Common myeloid progenitor, CD34-positive (primary cell): ENCODE data around the gene SMIM11. TPM values are rescaled to one million over a fixed set of nuclear protein-coding genes. Genes with fewer than 3 reads are reported as not detected.
"Not testable (repeated sequence)": the region's sequence is repeated elsewhere in the genome, so short reads cannot be mapped to it uniquely, and the experiment has no call there.

Experiments used
- CTCF ChIA-PET: fragments of 350-600 bp; sonication (Branson Sonifier 250); formaldehyde crosslinking; loops from one replicate; lab custom pipeline; 2021; ENCODE audit warnings: antibody characterized with exemption; lab: Charles Lee
- POLR2A ChIA-PET: fragments of 350-600 bp; sonication (Branson Sonifier 250); formaldehyde crosslinking; loops from one replicate; lab custom pipeline; 2021; ENCODE audit warnings: antibody characterized with exemption; lab: Charles Lee
- DNase-seq, 3 donors: peaks; one replicate each; pipeline versions ENCODE4 v3.0.0 to v3.0.0-alpha.2; 2013
- H3K27ac ChIP-seq, 2 experiments: 1 replicate in 1 of 2; 2 replicates in 1 of 2; pipeline ENCODE4 v1.7.0; 2013; ENCODE audit warnings: inconsistent platforms in 2 of 2, low read length in 2 of 2, mild to moderate bottlenecking in 2 of 2, low read depth in 1 of 2, moderate library complexity in 1 of 2; ENCODE audit not compliant: severe bottlenecking in 2 of 2, insufficient read depth in 1 of 2, poor library complexity in 1 of 2
- H3K27me3 ChIP-seq, 5 experiments: replicated peaks in 2 of 5; 1 replicate in 3 of 5; 2 replicates in 2 of 5; pipeline versions ENCODE4 v1.6.1 to v1.7.0; 2013; ENCODE audit warnings: low read length in 4 of 5, mild to moderate bottlenecking in 2 of 5, moderate library complexity in 2 of 5, inconsistent platforms in 1 of 5; ENCODE audit not compliant: insufficient read depth in 5 of 5, control insufficient read depth in 4 of 5
- H3K36me3 ChIP-seq, 4 experiments: 1 replicate in 2 of 4; 2 replicates in 2 of 4; pipeline versions ENCODE4 v1.6.1 to v1.7.0; 2013; ENCODE audit warnings: low read length in 3 of 4, control low read depth in 1 of 4, mild to moderate bottlenecking in 1 of 4; ENCODE audit not compliant: control insufficient read depth in 4 of 4, insufficient read depth in 4 of 4
- H3K4me1 ChIP-seq, 4 experiments: 1 replicate in 3 of 4; 2 replicates in 1 of 4; pipeline versions ENCODE4 v1.6.1 to v1.7.1; 2013; ENCODE audit warnings: low read length in 3 of 4, mild to moderate bottlenecking in 3 of 4, control low read depth in 1 of 4, inconsistent platforms in 1 of 4, moderate library complexity in 1 of 4; ENCODE audit not compliant: control insufficient read depth in 4 of 4, insufficient read depth in 4 of 4; ENCODE audit errors: control extremely low read depth in 1 of 4
- H3K4me3 ChIP-seq, 7 experiments: 1 replicate in 4 of 7; 2 replicates in 3 of 7; pipeline versions ENCODE4 v1.5.1 to v1.7.0; 2013; ENCODE audit warnings: mild to moderate bottlenecking in 7 of 7, low read length in 6 of 7, moderate library complexity in 6 of 7, inconsistent platforms in 2 of 7, low read depth in 2 of 7, control low read depth in 1 of 7; ENCODE audit not compliant: insufficient read depth in 4 of 7, control insufficient read depth in 1 of 7; ENCODE audit errors: extremely low read depth in 1 of 7
- H3K9me3 ChIP-seq, 5 experiments: 1 replicate in 4 of 5; 2 replicates in 1 of 5; pipeline versions ENCODE4 v1.6.1 to v1.7.1; 2013; ENCODE audit warnings: low read length in 4 of 5, mild to moderate bottlenecking in 2 of 5, inconsistent platforms in 1 of 5, low read depth in 1 of 5, moderate library complexity in 1 of 5; ENCODE audit not compliant: control insufficient read depth in 4 of 5, insufficient read depth in 2 of 5; ENCODE audit errors: control extremely low read depth in 1 of 5
- WGBS: methylation state at CpG from one replicate; pipeline ENCODE4 v1.1.5; 2013; ENCODE audit not compliant: insufficient coverage; 5-methylcytosine and 5-hydroxymethylcytosine counted together
- polyA plus RNA-seq: library from polyadenylated mRNA; unstranded; fragments of 120-200 nt; gene quantifications from one replicate; pipeline ENCODE4 v1.2.1, GENCODE V29; 2013

SMIM11 gene, protein sequence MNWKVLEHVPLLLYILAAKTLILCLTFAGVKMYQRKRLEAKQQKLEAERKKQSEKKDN
- 3.5 TPM for polyA plus RNA-seq

DNA sequence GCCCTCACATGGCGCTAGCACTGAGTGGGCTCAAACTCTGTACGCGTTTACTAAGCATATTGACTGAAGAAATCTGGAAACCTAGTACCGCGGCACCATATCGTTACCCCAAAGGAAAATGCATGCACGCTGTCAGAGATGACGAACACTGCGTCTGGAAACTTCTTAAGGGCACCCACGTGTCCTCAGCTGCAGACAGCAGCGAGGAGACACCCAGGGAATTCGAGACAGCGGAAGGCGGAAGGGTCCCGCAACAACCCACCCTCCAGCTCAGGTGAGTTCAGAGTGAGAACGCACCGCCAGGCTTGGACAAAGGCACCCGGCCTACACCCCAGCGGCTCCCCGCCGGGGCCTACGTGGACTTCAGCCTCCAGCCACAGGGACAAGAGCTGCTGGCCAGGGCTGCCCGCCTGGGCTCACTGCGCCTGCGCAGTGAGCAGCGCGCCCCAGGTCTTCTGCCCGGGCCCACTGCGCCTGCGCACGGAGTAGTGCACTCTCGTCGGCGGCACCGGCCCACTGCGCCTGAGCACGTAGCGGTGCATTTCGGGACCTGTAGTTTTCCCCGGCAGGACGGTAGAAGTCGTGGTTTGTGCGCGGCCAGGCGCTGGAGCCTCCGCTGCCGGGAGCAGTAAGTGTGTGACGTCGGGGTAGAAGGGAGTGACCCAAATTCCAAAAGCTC is at the start of gene SMIM11:
Gene SMIM11 (plus strand): TSS at position 568 of the 679 bp plus-strand sequence. CDS start 3,998 bp downstream, outside the sequence.
- WGBS, result no CpG with 5 or more reads among the region's 49 CpGs
- H3K36me3 ChIP-seq, CTCF ChIA-PET, H3K27me3 ChIP-seq, H3K27ac ChIP-seq, H3K4me3 ChIP-seq, DNase-seq, H3K4me1 ChIP-seq, H3K9me3 ChIP-seq, POLR2A ChIA-PET: not testable (repeated sequence)

GRCh38 chr21:34330055-34330454 is 45.3 kb upstream of the SMIM11 start:
- no peak overlapping the region for H3K27ac ChIP-seq
- no peak for DNase-seq
- H3K36me3 ChIP-seq, result no peaks in the 10 kb centered on the region
- POLR2A ChIA-PET, result no interaction called here
- peaks cover 0 to 7% (median 4%) of the 10 kb centered on the region in 5 experiments for H3K9me3 ChIP-seq
- WGBS, result over 99% methylated on average over 8 of the region's 8 CpGs
- H3K4me3 ChIP-seq, result no peak overlapping the region
- no peaks in the 10 kb centered on the region for H3K4me1 ChIP-seq
- peaks cover 0 to 2% (median 0%) of the 10 kb centered on the region in 5 experiments for H3K27me3 ChIP-seq
- CTCF ChIA-PET, result interaction anchor here (2.3 kb wide), 1 partner anchor 406 kb away, joined by 4 read pairs; no protein-coding TSS in a partner anchor

- CTCF ChIA-PET, result no interaction called here
These were observed 43.6 kb upstream of the SMIM11 start for GRCh38 chr21:34331726-34332125.

DNA sequence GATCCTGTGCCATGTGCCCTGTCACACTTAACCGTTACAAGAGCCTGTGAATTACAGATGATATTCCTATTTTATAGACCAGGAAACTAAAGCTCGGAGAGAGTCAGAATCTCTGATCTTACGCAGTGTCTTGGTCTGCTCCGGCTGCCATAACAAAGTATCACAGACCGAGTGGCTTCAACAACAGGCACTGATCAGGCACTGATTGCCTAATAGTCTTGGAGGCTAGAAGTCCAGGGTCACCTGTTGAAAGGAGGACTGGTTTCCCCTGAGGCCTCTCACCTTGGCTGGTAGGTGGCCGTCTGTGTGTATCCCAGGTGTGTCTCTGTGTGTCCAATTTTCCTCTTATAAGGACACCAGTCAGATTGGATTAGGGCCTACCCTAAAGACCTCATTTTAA is 43.0 kb upstream of the SMIM11 start:
- WGBS, result 97% methylated on average over 5 of the region's 6 CpGs
- ChIA-PET POLR2A (no interaction called here), CTCF (no interaction called here)
- Histone ChIP-seq H3K4me1 (peaks cover 0 to 5% (median 0%) of the 10 kb centered on the region in 4 experiments), H3K4me3 (no peak overlapping the region), H3K9me3 (peaks cover 0 to 7% (median 4%) of the 10 kb centered on the region in 5 experiments), H3K27ac (no peak overlapping the region), H3K27me3 (no peaks in the 10 kb centered on the region), H3K36me3 (no peaks in the 10 kb centered on the region)
- no peak for DNase-seq

More at GRCh38 chr21:34331726-34332125, 43.6 kb upstream of the SMIM11 start:
- Histone ChIP-seq H3K4me1 (peaks cover 0 to 2% (median 0%) of the 10 kb centered on the region in 4 experiments), H3K27me3 (no peaks in the 10 kb centered on the region), H3K9me3 (peaks cover 0 to 7% (median 4%) of the 10 kb centered on the region in 5 experiments), H3K36me3 (no peaks in the 10 kb centered on the region), H3K27ac (no peak overlapping the region), H3K4me3 (no peak overlapping the region)
- 95% methylated on average over 5 of the region's 5 CpGs for WGBS
- no peak for DNase-seq
- POLR2A ChIA-PET, result no interaction called here

GRCh38 chr21:34333121-34333739 is 42.1 kb upstream of the SMIM11 start:
- 97% methylated on average over 10 of the region's 13 CpGs for WGBS
- DNase-seq, result no peak
- no peaks in the 10 kb centered on the region for H3K36me3 ChIP-seq
- no peak overlapping the region for H3K4me3 ChIP-seq
- H3K9me3 ChIP-seq, result peaks cover 0 to 7% (median 4%) of the 10 kb centered on the region in 5 experiments
- ChIA-PET POLR2A (no interaction called here), CTCF (no interaction called here)
- H3K27ac ChIP-seq, result no peak overlapping the region
- peaks cover 0 to 13% (median 0%) of the 10 kb centered on the region in 4 experiments for H3K4me1 ChIP-seq
- H3K27me3 ChIP-seq, result no peaks in the 10 kb centered on the region

DNA sequence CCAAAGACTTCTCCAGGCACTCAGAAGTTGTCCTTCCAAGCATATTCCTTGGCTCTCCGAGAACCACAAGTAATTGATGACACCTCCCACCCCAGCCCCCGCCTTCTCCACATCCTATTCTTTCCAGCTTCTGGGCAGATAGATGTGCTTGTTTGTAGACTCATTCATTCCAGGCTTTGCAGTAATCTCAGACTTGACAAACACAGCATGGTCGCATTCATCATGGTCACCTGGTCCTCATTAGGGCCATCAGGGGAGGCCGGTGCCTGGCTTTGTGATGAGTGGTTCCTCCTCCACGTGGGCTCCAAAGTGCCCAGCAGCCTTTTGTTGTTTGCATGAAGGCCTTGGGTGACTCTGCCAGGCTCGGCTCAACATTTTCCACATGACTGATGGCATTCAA is 40.0 kb upstream of the SMIM11 start:
- POLR2A ChIA-PET, result no interaction called here
- Histone ChIP-seq H3K4me3 (no peak overlapping the region), H3K36me3 (no peaks in the 10 kb centered on the region), H3K4me1 (peaks cover 0 to 13% (median 0%) of the 10 kb centered on the region in 4 experiments), H3K27ac (no peak overlapping the region), H3K27me3 (no peaks in the 10 kb centered on the region), H3K9me3 (no peaks in the 10 kb centered on the region)
- DNase-seq, result no peak
- CTCF ChIA-PET, result interaction anchor here (0.8 kb wide), 1 partner anchor 12 kb away, joined by 3 read pairs; no protein-coding TSS in a partner anchor
- 95% methylated on average over 6 of the region's 6 CpGs for WGBS

DNA sequence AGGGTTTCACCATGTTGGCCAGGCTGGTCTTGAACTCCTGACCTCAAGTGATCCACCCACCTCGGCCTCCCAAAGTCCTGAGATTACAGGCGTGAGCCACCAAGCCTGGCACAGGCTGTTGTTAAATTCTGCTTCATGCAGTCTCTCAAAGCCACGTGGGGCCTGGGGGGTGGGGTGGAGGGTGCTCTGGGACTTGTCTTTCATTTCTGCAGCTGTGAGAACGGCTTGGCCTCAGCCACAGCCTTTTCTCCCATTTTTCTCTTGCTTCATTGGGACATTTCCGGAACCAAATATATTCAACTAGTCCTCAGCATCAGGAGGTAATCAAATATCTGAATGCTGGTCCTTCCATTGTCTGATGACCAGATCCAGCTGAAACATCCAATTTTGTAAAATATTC is 39.1 kb upstream of the SMIM11 start:
- no peak for DNase-seq
- no peaks in the 10 kb centered on the region for H3K36me3 ChIP-seq
- ChIA-PET CTCF (no interaction called here), POLR2A (no interaction called here)
- no peaks in the 10 kb centered on the region for H3K9me3 ChIP-seq
- peaks cover 0 to 13% (median 0%) of the 10 kb centered on the region in 4 experiments for H3K4me1 ChIP-seq
- no peak overlapping the region for H3K4me3 ChIP-seq
- WGBS, result 96% methylated on average over 3 of the region's 5 CpGs
- no peak overlapping the region for H3K27ac ChIP-seq
- no peaks in the 10 kb centered on the region for H3K27me3 ChIP-seq
